ENCODE data around the gene FHIP1A. TPM values are rescaled to one million over a fixed set of nuclear protein-coding genes. Genes with fewer than 3 reads are reported as not detected.

Gene FHIP1A
- polyA plus RNA-seq, 1 of the 3 experiments (the other 2 are of a cell fraction): 1.3 TPM

- CTCF ChIA-PET: no interaction called here
- Histone ChIP-seq H3K4me3 (ENCODE audit: low read depth in 2 of 2, low read length in 1 of 2) (no peak overlapping the region), H3K9me2 (no peaks in the 10 kb centered on the region), H3K9me3 (no peaks in the 10 kb centered on the region), H3K27ac (ENCODE audit: low read depth in 2 of 2, low read length in 1 of 2) (no peak overlapping the region), H3K4me1 (ENCODE audit: control insufficient read depth in 1 of 2, insufficient read depth in 2 of 2, low read depth in 1 of 2, low read length in 1 of 2) (peaks cover 0 to 7% of the 10 kb centered on the region in 2 experiments; a peak in 2 of 4 replicates), H3K9ac (no peak overlapping the region), H3K4me2 (no peak overlapping the region), H2AFZ (ENCODE audit: low read depth) (no peak overlapping the region), H3K27me3 (ENCODE audit: insufficient read depth) (no peaks in the 10 kb centered on the region), H4K20me1 (ENCODE audit: insufficient read depth) (no peaks in the 10 kb centered on the region), H3K79me2 (ENCODE audit: insufficient read depth) (no peaks in the 10 kb centered on the region), H3K36me3 (replicated peaks in 1 of 2; ENCODE audit: control insufficient read depth in 1 of 2, insufficient read depth in 2 of 2, low read length in 1 of 2) (no peaks in the 10 kb centered on the region), H3F3A (replicated peaks; ENCODE audit: insufficient read depth) (peaks cover 27% of the 10 kb centered on the region)
- WGBS (ENCODE audit: low lambda C conversion rate): 80% methylated on average over 1 of the region's 1 CpG
- TF ChIP-seq FOXJ3 (CRISPR knock-in tag; IDR thresholded peaks at IDR 0.05) (no peak), MAX (IDR thresholded peaks at IDR 0.05; ENCODE audit: low read depth) (no peak)
- POLR2A ChIA-PET: no interaction called here
- no peak for DNase-seq
These were observed 28.5 kb downstream of the FHIP1A start for GRCh38 chr4:151437505-151437904.

- Histone ChIP-seq H3K9me2 (no peaks in the 10 kb centered on the region), H3F3A (replicated peaks; ENCODE audit: insufficient read depth) (peaks cover 27% of the 10 kb centered on the region), H3K4me3 (ENCODE audit: low read depth in 2 of 2, low read length in 1 of 2) (no peak overlapping the region), H3K79me2 (ENCODE audit: insufficient read depth) (no peaks in the 10 kb centered on the region), H3K27ac (ENCODE audit: low read depth in 2 of 2, low read length in 1 of 2) (no peak overlapping the region), H2AFZ (ENCODE audit: low read depth) (no peak overlapping the region), H4K20me1 (ENCODE audit: insufficient read depth) (no peaks in the 10 kb centered on the region), H3K4me1 (ENCODE audit: control insufficient read depth in 1 of 2, insufficient read depth in 2 of 2, low read depth in 1 of 2, low read length in 1 of 2) (peaks cover 0 to 7% of the 10 kb centered on the region in 2 experiments; a peak in 2 of 4 replicates), H3K27me3 (ENCODE audit: insufficient read depth) (no peaks in the 10 kb centered on the region), H3K4me2 (no peak overlapping the region), H3K9me3 (no peaks in the 10 kb centered on the region), H3K36me3 (replicated peaks in 1 of 2; ENCODE audit: control insufficient read depth in 1 of 2, insufficient read depth in 2 of 2, low read length in 1 of 2) (no peaks in the 10 kb centered on the region), H3K9ac (no peak overlapping the region)
- ChIA-PET POLR2A (no interaction called here), CTCF (interaction anchor here (0.7 kb wide), 1 partner anchor 17 kb away, joined by 3 read pairs; no protein-coding TSS in a partner anchor)
- TF ChIP-seq ELF1 (IDR thresholded peaks at IDR 0.05) (no peak), RFX5 (IDR thresholded peaks at IDR 0.05; ENCODE audit: low read length) (no peak), MAX (IDR thresholded peaks at IDR 0.05; ENCODE audit: low read depth) (no peak), CTCF (IDR thresholded peaks at IDR 0.05) (no peak), PBX3 (IDR thresholded peaks at IDR 0.05) (no peak), EZH2phosphoT487 (IDR thresholded peaks at IDR 0.05; ENCODE audit: borderline replicate concordance, low read depth) (no peak), FOSL2 (IDR thresholded peaks at IDR 0.05; ENCODE audit: borderline replicate concordance, low read depth) (no peak), MEF2A (IDR thresholded peaks at IDR 0.05; ENCODE audit: borderline replicate concordance, low read depth) (no peak), USF2 (IDR thresholded peaks at IDR 0.05; ENCODE audit: borderline replicate concordance, low read depth, low read length) (no peak), NFIC (IDR thresholded peaks at IDR 0.05; ENCODE audit: borderline replicate concordance) (no peak), FOXJ3 (CRISPR knock-in tag; IDR thresholded peaks at IDR 0.05) (no peak), USF1 (IDR thresholded peaks at IDR 0.05; ENCODE audit: borderline replicate concordance, low read depth) (no peak), CHD2 (IDR thresholded peaks at IDR 0.05; ENCODE audit: low read length, partially characterized antibody) (no peak), IRF3 (IDR thresholded peaks at IDR 0.05; ENCODE audit: low read depth, low read length) (no peak)
- no peak for DNase-seq
- WGBS (ENCODE audit: low lambda C conversion rate): 91% methylated on average over 6 of the region's 6 CpGs
These were observed 29.2 kb downstream of the FHIP1A start for GRCh38 chr4:151438154-151438553.

Data from SK-N-SH (cell line).